Peyer's patch (tissue), 4 donors: ENCODE measurements around the gene TJP2. TPM values are rescaled to one million over a fixed set of nuclear protein-coding genes. Genes with fewer than 3 reads are reported as not detected.
A peak's percentile ranks its signal among the peaks of the same experiment; 100 is the strongest.

Experiments
- DNase-seq, 3 donors: peaks; one replicate each; pipeline ENCODE4 v3.0.0-alpha.2; 2017 to 2019
- H3K27ac ChIP-seq, 4 donors: fragments of 200-600 bp; sonication (generic); one replicate each; pipeline ENCODE4 v1.5.1; 2016 to 2019
- H3K27me3 ChIP-seq, 2 donors: fragments of 200-600 bp; sonication (generic); one replicate each; pipeline ENCODE4 v1.5.1; 2019
- H3K36me3 ChIP-seq, 3 donors: fragments of 200-600 bp; sonication (generic); one replicate each; pipeline ENCODE4 v1.5.1; 2016 to 2019
- H3K4me1 ChIP-seq, 4 donors: fragments of 200-600 bp; sonication (generic); one replicate each; pipeline ENCODE4 v1.5.1; 2016 to 2019
- H3K4me3 ChIP-seq, 4 donors: fragments of 200-600 bp; sonication (generic); 1 replicate in 3 of 4; 2 replicates in 1 of 4; pipeline ENCODE4 v1.5.1; 2016 to 2019; ENCODE audit warnings: mild to moderate bottlenecking in 1 of 4
- H3K9me3 ChIP-seq, 4 donors: fragments of 200-600 bp; sonication (generic); one replicate each; pipeline ENCODE4 v1.5.1; 2016 to 2019; ENCODE audit warnings: mild to moderate bottlenecking in 1 of 4
- POLR2A ChIP-seq, 2 donors: fragments of 450-650 bp; IDR thresholded peaks; one replicate each; pipeline ENCODE4 v1.5.1; 2017; ENCODE audit warnings: antibody characterized with exemption in 2 of 2, mild to moderate bottlenecking in 2 of 2, moderate library complexity in 2 of 2
- total RNA-seq, 4 donors: library from RNA; depleted of rRNA; stranded (reverse); fragments of >200 nt; gene quantifications; one replicate each; pipeline ENCODE4 v1.1.0, GENCODE V29; 2016
- TF ChIP-seq, protein P1 (sequence below), 6 experiments: fragments of 450-650 bp in 4 of 6; fragments of 200-600 bp in 2 of 6; sonication (generic) in 1 of 6; IDR thresholded peaks; one replicate each; pipeline ENCODE4 v1.5.1; 2017 to 2019; ENCODE audit warnings: antibody characterized with exemption in 6 of 6, mild to moderate bottlenecking in 3 of 6, moderate library complexity in 1 of 6

Gene TJP2
- total RNA-seq, 4 donors from 2014 or later = 102 to 405 (median 263) TPM

DNA sequence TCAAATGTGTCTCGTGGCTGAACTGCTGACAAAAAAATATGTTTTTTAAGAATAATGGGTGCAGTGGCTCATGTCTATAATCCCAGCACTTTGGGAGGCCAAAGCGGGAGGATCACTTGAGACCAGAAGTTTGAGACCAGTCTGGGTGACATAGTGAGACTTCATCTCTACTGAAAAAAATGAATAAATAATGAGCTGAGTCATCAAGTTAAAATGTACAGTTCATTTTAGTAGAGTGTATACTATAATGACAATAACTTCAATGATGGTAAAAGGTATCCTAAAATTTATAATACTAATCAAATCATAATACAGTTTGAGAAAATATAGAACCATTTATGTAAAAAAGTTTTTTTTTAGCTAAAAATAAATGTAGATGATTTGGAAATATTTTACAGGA is 37.9 kb upstream of the TJP2 start:
- Histone ChIP-seq H3K27me3 (no peaks in the 10 kb centered on the region), H3K27ac (no peak overlapping the region), H3K9me3 (no peaks in the 10 kb centered on the region), H3K4me3 (no peak overlapping the region), H3K4me1 (peaks cover 0 to 12% (median 0%) of the 10 kb centered on the region in 4 donors), H3K36me3 (peaks cover 0 to 9% (median 0%) of the 10 kb centered on the region in 3 donors)
- TF ChIP-seq, protein P1, sequence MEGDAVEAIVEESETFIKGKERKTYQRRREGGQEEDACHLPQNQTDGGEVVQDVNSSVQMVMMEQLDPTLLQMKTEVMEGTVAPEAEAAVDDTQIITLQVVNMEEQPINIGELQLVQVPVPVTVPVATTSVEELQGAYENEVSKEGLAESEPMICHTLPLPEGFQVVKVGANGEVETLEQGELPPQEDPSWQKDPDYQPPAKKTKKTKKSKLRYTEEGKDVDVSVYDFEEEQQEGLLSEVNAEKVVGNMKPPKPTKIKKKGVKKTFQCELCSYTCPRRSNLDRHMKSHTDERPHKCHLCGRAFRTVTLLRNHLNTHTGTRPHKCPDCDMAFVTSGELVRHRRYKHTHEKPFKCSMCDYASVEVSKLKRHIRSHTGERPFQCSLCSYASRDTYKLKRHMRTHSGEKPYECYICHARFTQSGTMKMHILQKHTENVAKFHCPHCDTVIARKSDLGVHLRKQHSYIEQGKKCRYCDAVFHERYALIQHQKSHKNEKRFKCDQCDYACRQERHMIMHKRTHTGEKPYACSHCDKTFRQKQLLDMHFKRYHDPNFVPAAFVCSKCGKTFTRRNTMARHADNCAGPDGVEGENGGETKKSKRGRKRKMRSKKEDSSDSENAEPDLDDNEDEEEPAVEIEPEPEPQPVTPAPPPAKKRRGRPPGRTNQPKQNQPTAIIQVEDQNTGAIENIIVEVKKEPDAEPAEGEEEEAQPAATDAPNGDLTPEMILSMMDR (IDR thresholded peaks at IDR 0.05) = no peak
- TF ChIP-seq POLR2A (IDR thresholded peaks at IDR 0.05) = no peak
- DNase-seq = no peak

DNA sequence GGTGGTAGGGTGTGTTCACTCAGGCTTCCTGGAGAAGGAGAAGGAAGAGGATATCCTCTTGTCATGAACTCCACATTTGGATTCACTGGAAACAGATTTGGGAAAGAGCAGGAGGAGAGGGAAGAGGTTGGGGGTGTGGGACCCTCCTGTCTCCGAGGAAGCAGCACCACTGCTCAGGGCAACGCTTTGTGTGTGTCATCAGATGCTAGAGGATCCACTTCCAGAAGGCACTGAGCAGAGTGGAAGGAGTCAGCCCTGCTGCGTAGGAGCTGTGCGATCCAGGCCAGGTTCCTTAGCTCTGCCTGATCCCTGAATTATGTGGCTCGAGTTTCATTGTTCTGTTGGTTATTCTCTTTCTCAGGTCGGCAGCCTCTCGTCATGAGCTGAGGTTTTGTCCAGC is 37.3 kb upstream of the TJP2 start:
- TF ChIP-seq, protein P1 (IDR thresholded peaks at IDR 0.05) = no peak
- no peak for TF ChIP-seq POLR2A (IDR thresholded peaks at IDR 0.05)
- H3K4me1 ChIP-seq = peaks cover 0 to 6% (median 0%) of the 10 kb centered on the region in 4 donors
- no peak overlapping the region for H3K4me3 ChIP-seq
- H3K27ac ChIP-seq = no peak overlapping the region
- H3K9me3 ChIP-seq = no peaks in the 10 kb centered on the region
- H3K36me3 ChIP-seq = peaks cover 0 to 9% (median 0%) of the 10 kb centered on the region in 3 donors
- no peaks in the 10 kb centered on the region for H3K27me3 ChIP-seq
- DNase-seq = peak in 1 of 3 donors; percentile 13

DNA sequence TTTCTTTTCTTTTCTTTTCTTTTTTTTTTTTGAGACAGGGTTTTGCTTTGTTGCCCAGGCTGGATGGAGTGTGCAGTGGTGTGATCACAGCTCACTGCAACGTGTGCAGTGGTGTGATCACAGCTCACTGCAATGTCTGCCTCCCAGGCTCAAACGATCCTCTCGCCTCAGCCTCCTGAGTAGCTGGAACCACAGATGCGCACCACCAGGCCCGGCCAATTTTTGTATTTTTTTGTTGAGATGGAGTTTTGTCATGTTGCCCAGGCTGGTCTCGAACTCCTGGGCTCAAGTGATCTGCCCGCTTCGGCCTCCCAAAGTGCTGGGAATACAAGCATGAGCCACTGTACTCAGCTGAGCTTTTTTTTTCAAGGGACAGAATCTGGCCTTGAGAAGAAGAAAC is 36.8 kb upstream of the TJP2 start:
- Histone ChIP-seq H3K4me3 (no peak overlapping the region), H3K36me3 (peaks cover 0 to 9% (median 0%) of the 10 kb centered on the region in 3 donors), H3K4me1 (peaks cover 0 to 4% (median 0%) of the 10 kb centered on the region in 4 donors), H3K9me3 (no peaks in the 10 kb centered on the region), H3K27me3 (no peaks in the 10 kb centered on the region), H3K27ac (no peak overlapping the region)
- TF ChIP-seq, protein P1 (IDR thresholded peaks at IDR 0.05) = no peak
- no peak for TF ChIP-seq POLR2A (IDR thresholded peaks at IDR 0.05)
- DNase-seq = no peak

DNA sequence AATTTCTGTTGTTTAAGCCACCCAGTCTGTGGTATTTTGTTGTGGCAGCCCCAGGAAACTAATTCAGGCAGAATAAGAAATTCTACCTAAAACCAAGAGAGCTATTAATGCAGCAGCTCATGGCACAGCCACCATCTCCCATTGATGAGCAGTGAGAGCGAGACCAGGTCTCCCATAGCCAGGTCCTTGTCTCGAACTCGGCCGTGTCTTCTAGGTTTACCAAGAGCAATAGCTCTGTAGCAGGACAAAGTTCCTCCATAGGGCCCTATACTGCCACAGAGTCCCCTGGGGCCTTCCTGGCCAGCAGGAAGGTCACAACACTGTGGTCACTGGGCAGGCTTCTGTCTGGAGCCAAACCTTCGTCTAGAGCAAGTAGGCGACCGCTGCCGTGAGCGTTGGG is 34.5 kb upstream of the TJP2 start:
- Histone ChIP-seq H3K4me3 (no peak overlapping the region), H3K36me3 (peaks cover 0 to 4% (median 0%) of the 10 kb centered on the region in 3 donors), H3K27ac (no peak overlapping the region), H3K4me1 (peaks cover 0 to 5% (median 0%) of the 10 kb centered on the region in 4 donors), H3K9me3 (no peaks in the 10 kb centered on the region), H3K27me3 (no peaks in the 10 kb centered on the region)
- DNase-seq = no peak
- TF ChIP-seq, protein P1 (IDR thresholded peaks at IDR 0.05) = no peak
- TF ChIP-seq POLR2A (IDR thresholded peaks at IDR 0.05) = no peak

DNA sequence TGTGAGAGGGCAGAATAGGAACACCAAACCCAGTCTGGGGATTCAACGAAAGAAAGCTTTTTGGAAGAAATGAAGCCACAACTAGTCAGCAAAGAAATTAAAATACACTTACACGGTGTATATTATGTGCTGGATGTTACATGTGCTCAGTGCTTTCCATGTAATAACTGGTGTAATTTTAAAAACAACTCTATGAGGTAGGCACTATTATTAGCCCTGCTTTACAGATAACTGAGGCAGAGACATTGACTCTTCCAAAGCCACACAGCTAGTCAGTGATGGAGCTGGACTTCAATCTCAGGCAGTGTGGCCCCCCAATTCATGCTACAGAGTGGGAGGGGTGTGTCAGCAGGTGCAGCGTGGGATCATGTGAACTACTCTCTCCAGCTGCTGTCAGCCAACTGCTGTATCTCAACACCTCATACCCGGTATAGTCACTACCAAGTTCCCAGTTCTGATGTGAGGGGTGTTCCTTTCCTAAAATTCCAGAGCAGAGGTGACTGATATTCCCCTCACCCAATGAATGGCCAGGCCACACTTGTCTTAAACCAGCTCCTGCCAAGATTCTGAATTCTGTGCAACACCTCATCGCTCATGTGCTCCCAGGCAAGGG is 33.8 kb upstream of the TJP2 start:
- Histone ChIP-seq H3K27ac (no peak overlapping the region), H3K4me3 (no peak overlapping the region), H3K36me3 (peaks cover 0 to 4% (median 0%) of the 10 kb centered on the region in 3 donors), H3K4me1 (peaks cover 0 to 5% (median 0%) of the 10 kb centered on the region in 4 donors), H3K9me3 (no peaks in the 10 kb centered on the region), H3K27me3 (no peaks in the 10 kb centered on the region)
- peak in 1 of 3 donors; percentile 13 for DNase-seq
- TF ChIP-seq POLR2A (IDR thresholded peaks at IDR 0.05) = no peak
- TF ChIP-seq, protein P1 (IDR thresholded peaks at IDR 0.05) = no peak
